Peyer's patch (tissue), 4 donors: ENCODE data around the gene SELENOI.

Experiments used
- POLR2A ChIP-seq, 2 donors: fragments of 450-650 bp; IDR thresholded peaks; one replicate each; pipeline ENCODE4 v1.5.1; 2017; ENCODE audit warnings: antibody characterized with exemption in 2 of 2, mild to moderate bottlenecking in 2 of 2, moderate library complexity in 2 of 2
- TF ChIP-seq, protein P1 (sequence below), 6 experiments: fragments of 450-650 bp in 4 of 6; fragments of 200-600 bp in 2 of 6; sonication (generic) in 1 of 6; IDR thresholded peaks; one replicate each; pipeline ENCODE4 v1.5.1; 2017 to 2019; ENCODE audit warnings: antibody characterized with exemption in 6 of 6, mild to moderate bottlenecking in 3 of 6, moderate library complexity in 1 of 6

DNA sequence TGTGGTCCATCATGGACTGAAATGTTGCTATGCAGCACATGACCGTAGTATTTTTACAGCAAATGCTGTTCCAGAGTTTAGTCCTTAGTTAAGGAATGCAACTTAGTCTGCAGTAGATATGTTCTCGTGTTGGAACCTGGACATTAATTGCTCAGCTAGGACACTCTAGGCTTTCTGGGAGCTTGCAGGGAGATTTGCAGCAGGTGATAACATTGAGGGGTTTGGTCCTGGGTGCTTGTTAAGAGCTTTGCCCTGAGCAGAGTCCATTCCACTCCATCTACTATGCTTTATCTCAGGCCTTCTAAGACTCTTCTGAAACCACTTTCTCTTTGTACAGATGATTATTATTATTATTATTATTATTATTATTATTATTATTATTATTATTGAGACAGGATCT lies 82.9 kb downstream of the SELENOI start:
- TF ChIP-seq, protein P1, sequence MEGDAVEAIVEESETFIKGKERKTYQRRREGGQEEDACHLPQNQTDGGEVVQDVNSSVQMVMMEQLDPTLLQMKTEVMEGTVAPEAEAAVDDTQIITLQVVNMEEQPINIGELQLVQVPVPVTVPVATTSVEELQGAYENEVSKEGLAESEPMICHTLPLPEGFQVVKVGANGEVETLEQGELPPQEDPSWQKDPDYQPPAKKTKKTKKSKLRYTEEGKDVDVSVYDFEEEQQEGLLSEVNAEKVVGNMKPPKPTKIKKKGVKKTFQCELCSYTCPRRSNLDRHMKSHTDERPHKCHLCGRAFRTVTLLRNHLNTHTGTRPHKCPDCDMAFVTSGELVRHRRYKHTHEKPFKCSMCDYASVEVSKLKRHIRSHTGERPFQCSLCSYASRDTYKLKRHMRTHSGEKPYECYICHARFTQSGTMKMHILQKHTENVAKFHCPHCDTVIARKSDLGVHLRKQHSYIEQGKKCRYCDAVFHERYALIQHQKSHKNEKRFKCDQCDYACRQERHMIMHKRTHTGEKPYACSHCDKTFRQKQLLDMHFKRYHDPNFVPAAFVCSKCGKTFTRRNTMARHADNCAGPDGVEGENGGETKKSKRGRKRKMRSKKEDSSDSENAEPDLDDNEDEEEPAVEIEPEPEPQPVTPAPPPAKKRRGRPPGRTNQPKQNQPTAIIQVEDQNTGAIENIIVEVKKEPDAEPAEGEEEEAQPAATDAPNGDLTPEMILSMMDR (IDR thresholded peaks at IDR 0.05) = no peak
- no peak for TF ChIP-seq POLR2A (IDR thresholded peaks at IDR 0.05)
